Gastrocnemius medialis (tissue), 4 donors: ENCODE data around the gene UGT1A1.

ENCODE experiments used
- POLR2A ChIP-seq, 2 donors: fragments of 450-650 bp; IDR thresholded peaks; one replicate each; pipeline ENCODE4 v1.6.1; 2017; ENCODE audit warnings: antibody characterized with exemption in 2 of 2, mild to moderate bottlenecking in 2 of 2, moderate library complexity in 2 of 2
- TF ChIP-seq, protein P1 (sequence below), 5 experiments: fragments of 450-650 bp in 3 of 5; fragments of 200-600 bp in 2 of 5; sonication (generic) in 2 of 5; IDR thresholded peaks in 4 of 5; conservative IDR thresholded peaks in 1 of 5; 1 replicate in 4 of 5; 2 replicates in 1 of 5; pipeline ENCODE4 v1.5.1; 2016 to 2019; ENCODE audit warnings: antibody characterized with exemption in 5 of 5, mild to moderate bottlenecking in 3 of 5, moderate library complexity in 3 of 5

GRCh38 chr2:233811087-233811486, 51.0 kb downstream of the UGT1A1 start:
- TF ChIP-seq, protein P1, sequence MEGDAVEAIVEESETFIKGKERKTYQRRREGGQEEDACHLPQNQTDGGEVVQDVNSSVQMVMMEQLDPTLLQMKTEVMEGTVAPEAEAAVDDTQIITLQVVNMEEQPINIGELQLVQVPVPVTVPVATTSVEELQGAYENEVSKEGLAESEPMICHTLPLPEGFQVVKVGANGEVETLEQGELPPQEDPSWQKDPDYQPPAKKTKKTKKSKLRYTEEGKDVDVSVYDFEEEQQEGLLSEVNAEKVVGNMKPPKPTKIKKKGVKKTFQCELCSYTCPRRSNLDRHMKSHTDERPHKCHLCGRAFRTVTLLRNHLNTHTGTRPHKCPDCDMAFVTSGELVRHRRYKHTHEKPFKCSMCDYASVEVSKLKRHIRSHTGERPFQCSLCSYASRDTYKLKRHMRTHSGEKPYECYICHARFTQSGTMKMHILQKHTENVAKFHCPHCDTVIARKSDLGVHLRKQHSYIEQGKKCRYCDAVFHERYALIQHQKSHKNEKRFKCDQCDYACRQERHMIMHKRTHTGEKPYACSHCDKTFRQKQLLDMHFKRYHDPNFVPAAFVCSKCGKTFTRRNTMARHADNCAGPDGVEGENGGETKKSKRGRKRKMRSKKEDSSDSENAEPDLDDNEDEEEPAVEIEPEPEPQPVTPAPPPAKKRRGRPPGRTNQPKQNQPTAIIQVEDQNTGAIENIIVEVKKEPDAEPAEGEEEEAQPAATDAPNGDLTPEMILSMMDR (IDR thresholded peaks at IDR 0.05 in 4 of 5, conservative IDR thresholded peaks at IDR 0.05 in 1 of 5): no peak
- no peak for TF ChIP-seq POLR2A (IDR thresholded peaks at IDR 0.05)
